Putamen (tissue), 1 donor: ENCODE results near the gene RAPGEF3.

ENCODE experiments used
- DNase-seq: peaks from one replicate; pipeline ENCODE4 v3.0.0-alpha.2; 2016; ENCODE audit warnings: low spot score

The RAPGEF3 gene

DNA sequence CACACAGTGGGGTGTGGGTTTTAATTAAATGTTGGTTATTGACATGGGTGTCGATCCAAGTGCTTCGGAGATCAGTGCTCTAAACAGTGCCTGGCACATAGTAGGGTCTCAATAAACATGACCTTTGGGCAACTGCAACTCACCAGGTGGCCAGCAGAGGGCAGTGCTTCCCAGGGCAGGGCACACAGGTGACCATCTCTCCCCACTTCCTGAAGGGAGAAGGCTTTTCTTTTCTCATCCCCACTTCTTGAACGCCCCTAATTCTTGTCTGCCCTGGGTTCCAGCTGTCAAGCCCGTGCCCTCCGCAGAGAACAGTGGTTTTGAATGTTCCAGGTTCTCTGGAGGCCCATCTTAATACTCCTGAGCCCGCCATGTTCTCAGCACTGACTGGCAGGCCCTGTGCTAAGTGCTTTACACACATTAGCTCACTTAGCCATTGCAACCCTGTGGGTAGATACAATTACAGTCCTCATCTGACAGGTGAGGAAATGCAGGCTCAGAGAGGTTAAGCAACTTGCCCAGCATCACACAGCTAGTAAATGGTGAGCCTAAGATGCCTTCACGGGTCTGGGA lies 16.3 kb downstream of the RAPGEF3 start:
- DNase-seq: no peak

DNA sequence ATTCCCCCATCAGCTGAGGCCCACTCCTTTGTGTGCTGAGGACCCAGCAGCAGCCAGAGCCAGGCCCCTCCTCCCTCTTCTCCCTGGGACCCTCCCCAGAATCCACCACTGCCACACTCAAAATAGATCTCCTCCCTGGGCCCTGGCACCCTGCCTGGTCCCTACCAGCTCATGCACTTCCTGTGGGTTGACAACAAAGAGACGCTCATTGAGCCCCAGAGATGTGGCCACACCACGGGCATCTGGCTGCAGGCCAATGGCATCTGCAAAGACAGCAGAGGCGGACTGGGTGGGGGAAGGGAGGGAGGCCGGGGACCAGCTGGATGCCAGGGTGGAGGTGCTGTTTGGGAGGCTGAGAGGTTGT lies 17.4 kb downstream of the RAPGEF3 start:
- peak; percentile 96 for DNase-seq

DNA sequence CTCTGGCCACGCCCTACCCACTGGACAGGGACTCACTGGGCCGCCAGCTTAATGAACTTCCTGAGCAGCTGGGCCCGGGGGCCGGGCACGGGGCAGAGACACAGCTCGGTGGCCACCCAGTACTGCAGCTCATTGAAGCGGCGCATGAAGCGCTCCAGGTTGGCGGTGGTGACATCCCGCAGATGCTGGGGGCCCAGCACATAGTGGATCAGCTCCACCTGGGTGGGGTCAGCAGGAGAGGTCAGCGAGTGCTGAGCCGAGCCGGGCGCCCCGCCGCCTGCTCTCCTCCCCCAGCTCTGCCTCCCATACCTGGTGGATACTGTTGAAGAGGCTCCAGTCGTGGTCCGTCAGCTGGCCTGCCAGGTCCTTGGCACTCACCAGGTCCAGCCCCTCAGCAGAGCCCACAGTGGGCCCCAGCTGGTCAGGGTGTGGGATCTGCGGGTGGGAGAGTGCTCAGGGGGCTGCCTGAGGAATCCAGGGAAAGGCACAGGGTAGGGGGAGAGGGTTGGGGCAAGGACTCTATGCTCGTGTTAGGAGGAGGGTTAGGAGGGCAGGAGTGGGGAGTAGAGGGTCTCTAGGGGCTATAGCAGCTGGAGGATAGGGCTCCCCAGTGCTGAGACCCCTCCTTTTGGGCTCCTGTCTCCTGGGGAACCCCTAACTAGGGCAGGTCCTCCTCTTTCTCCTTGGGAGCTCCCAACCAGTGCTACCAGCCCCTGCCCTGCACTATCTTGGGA lies 17.9 kb downstream of the RAPGEF3 start:
- no peak for DNase-seq

DNA sequence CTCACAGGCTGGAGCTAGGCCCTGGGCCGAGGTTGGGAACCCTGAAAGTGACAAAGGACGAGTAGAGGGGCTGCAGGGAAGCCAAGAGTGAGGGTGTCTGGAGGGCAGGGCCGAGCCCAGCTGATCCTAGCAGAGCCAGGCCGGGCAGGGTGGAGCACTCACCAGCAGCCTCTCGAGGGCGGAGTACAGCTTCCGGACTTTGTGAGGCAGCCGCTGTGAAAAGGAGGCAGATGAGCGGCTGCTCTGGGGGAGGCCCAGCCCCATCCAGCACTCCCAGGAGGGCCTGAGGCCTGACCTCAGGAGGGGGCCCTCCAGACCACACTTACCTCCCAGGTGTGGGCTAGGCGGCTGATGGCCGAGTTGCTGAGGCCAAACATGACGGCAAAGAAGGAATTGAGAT lies 18.7 kb downstream of the RAPGEF3 start:
- DNase-seq: no peak

DNA sequence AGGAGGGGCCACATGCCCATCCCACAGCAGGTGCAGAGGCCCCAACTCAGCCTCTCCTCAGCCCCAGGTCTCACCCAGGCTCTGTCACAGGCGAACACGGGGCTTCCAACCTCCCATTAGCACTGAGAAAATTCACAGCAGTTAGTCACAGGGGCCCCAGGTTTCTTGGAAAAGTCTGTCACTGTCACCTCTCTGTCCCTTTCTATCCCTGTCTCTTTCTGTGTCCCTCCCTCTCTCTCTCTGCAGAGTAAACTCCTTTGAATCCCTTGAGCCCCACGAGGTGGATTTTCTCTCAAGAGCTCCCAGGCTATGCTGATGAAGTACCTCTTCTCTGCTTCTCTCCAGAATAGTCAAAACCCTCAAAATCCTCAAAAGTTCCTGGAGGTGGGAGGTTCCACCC lies 19.4 kb downstream of the RAPGEF3 start:
- DNase-seq: no peak

DNA sequence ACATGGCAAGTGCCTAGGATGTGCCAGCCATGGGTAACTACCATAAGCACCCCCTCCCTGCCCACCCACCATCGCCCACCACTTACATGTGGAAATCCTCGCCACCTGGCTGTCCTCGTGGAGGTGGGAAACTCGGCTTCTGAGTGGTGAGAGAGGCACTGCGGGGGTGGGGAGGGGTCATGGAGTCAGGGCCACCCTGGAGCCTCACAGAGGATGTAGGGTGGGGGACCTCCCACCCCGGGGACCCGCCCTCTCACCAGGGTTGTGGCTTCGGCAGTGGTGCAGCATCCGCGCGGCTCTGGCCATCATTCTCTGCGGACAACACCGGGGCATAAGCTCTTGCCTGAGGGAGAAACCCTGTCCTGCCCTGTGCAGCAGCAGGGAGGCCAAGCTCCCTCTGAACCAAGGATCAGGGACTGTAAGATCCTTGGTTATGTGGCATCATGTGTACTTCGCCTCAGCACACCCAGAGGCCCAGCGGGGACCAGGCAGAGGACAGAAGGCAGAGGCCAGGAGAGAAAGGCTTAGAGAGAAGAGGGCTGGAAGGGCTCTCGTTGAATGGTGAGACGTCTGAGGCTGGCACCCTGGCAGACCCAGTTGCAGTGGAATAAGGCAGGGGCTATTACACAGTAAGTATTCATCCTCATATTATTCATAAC lies 20.6 kb downstream of the RAPGEF3 start:
- DNase-seq: no peak

DNA sequence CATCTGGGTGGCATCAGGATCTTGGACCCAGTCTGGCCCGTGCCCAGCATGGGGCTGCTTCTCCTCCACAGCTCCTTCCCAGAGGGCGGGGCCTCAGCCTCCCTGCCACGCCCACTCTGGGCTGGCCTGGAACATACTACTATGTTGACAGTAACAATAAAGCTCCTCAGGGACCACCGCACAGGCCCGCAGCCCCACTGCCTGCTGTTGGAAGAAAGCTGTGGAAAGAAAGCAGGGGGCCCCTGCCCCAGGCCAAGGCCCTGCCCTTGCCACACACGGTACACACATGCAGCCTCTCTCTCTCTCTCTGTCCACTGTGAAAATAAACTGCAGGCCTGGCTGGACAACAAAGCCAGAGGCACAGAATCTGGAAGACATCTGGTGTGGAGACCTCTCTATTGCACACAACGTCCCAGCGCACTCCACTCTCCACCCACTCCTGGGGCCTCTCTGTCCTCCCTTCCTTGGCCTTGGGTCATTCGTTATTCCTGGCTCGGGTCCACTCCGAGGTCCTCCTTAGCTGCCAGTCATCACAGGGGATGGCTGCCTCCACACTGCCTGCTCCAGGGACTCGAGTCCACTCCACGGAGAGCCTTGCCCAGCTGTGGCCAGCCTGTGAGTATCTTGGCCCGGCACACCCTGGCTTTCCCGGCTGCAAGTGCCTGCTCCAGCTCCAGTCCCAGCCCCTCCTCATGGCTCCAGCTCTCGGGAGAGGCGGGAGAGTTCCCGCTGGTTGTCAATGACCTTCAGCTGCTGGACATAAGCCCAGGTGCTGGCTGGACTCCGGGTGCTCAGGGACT lies 21.6 kb downstream of the RAPGEF3 start:
- DNase-seq: peak; percentile 85

DNA sequence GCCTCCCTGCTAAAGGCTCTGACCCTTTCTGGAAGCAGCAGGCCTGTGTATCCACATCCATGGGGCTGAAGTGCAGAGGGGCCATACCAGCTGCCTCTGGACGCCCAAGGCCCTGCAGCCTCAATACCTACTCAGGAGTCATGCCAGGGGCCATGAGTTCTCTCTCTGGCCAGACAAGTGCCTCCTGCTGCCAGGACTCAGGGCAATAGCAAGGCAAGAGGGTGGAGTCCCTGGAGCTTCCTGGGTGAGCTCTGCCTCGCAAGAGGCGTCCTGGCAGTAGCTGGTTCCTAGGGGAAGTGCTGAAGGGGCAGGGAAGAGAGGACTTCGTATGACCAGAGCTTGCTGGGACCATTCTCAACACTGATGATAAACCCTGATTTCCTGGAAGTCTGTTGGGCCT lies 22.5 kb downstream of the RAPGEF3 start:
- DNase-seq: no peak

DNA sequence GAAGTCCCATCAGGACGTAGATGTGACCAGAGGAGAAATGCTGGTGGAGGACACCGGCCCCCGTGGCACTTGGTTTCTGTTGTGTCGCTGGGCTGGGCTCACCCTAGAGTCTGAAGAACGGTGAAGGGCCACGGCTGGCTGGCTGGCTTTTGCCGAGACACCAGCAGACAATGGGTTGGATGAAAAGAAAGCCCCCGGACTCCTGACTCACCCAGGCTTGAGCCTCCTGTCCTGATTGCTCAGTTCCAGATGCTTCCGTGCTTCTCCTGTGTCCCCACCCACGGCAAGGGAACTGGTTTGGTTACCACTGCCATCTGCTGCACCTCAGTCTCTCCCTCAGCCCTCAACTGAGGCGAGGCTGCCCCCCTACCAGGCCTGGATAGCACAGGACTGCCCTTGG lies 23.0 kb downstream of the RAPGEF3 start:
- DNase-seq: no peak

DNA sequence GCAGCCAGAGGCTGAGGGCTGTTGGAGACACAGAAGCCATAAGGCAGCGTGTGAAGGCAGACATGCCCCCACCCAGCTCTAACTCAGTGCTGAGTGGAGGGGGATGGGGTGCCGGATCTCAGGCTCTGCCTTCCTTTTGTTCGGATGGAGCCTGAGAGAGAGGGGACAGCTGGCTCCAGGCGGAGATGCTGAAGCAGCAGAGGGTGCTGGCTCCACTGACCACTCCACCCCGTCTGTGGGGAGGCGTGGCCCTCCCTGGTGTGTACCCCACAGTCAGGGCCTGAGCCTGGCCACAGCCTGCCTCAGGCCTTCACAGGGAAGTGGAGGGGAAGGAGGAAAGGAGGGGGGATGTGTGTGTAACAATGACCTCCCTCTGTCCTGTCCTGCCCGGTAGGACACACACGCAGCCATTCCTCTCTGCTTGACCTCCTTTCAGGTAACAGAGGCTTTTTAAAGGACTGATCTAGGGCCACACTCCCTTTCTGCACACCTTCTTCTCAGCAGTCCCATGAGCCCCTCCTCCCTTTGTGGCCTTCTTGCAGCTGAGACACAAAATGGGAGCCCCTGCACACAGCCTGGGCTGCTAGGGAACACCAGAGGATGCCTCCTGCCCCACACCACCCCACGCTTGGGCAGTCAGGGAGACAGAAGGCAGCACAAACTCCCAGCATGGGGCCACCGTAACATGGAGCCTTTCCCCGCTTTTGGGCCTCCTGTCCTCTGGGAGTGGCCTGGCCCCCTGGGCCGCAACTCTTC lies 23.8 kb downstream of the RAPGEF3 start:
- DNase-seq: no peak

DNA sequence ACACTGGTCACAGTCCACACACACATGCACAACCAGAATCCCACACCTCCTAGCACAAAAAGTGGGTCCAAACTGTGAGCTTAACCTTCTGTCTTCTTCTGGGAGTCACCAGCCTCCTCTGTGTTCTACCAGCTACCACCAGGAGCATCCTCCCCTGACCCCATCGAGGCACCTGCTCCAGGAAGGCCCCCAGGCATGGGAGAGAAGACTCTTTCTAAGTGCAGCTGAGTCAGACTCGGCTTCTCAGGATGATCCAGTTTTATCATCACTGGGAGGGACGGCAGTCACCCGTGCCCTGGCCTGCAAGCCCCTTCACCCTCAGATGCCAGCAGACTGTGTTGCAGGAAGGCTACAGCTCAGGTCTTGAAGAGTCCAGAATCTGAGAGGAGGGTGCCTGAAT lies 25.5 kb downstream of the RAPGEF3 start:
- no peak for DNase-seq

DNA sequence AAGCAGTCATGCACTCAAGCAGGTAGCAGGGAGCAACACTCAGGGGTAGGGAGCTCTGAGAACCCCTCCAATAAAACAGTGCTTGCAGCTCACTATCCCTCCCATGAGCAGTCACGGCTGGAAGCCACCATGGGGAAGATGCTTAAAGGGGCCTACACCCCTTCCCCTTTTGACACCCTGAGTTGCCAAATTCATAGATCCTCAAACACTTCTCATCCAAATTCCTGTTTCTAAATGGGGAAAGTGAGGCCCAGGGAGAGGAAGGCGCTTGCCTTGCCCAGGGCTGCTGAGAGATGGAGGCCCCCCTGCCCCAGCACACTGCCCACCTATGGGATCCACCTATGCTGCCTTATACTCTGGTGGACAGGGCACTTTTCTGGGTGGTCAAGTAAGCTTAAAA lies 26.2 kb downstream of the RAPGEF3 start:
- DNase-seq: no peak

DNA sequence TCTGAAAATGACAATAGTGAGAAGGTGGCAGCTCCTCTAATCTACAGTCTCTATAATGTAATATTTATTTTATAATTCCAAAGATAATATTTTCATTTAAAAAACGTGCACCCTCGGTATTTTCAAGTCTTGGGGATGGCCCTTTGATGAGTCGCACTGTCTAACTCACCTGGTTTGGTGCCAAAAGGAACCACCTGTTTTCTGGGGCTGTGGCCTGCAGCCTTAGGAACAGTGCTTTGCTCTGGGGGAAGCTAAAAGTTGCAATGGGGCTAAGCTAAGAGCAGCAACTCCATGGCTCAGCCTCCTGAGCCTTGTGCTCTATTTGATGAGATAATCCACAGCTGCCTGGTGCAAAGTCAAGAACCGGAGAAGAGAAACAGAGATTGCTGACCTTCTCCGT lies 27.0 kb downstream of the RAPGEF3 start:
- no peak for DNase-seq

DNA sequence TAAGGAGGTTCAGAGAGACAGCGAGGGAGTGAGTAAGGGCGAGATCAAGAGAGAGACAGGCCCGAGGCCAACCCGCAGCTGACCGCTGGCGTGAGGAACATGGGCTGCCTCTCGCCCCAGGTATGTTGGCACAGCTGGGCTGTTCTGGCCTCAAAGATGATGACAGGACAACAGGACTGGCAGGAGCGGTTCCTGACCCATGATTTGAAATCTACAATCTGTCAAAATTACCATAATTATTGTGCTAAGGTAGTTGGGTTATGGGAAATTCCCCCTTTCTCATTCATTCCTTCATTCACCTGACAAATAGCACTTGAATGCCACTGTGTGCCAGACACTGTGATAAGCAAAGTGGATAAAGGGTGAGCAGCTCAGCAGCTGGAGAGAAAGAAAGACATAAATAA lies 28.3 kb downstream of the RAPGEF3 start:
- DNase-seq: no peak

DNA sequence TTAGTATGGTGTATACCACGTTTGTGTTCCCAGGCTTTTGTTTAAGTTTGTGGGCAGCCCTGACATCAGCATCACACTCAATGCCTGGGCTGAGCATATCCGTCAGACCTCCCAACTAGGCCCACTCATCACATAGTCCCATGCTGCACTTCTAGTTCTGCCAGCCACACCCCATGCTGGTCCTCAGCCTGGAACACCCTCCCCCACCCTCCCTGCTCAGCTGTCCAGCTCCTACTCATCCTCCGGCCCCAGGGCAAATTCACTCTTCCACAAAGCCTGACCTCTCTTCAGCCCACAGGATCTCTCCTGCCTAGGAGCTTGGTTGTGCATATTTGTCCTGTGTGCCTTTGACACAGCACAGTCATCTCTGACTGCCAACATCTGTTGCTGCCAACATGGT lies 29.4 kb downstream of the RAPGEF3 start:
- DNase-seq: no peak

DNA sequence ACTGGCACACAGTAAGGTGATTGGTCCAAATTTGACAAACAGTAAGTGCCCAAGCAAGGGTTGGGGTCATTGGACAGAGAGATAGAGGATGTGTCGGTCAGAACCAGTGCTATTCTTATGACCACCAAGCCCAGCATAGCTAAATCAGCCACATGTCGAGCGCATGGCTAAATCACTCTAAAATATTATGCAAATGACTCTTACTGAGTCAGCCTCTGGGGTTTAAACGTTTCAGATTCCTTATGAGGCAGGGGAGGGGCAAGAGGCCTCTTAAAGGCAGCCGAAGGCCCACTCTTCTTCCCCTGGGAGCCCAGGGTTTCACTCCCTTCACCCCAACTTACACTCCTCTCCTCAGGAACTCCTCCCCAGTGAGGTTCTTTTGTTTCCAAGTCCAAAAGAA lies 32.8 kb downstream of the RAPGEF3 start:
- no peak for DNase-seq

DNA sequence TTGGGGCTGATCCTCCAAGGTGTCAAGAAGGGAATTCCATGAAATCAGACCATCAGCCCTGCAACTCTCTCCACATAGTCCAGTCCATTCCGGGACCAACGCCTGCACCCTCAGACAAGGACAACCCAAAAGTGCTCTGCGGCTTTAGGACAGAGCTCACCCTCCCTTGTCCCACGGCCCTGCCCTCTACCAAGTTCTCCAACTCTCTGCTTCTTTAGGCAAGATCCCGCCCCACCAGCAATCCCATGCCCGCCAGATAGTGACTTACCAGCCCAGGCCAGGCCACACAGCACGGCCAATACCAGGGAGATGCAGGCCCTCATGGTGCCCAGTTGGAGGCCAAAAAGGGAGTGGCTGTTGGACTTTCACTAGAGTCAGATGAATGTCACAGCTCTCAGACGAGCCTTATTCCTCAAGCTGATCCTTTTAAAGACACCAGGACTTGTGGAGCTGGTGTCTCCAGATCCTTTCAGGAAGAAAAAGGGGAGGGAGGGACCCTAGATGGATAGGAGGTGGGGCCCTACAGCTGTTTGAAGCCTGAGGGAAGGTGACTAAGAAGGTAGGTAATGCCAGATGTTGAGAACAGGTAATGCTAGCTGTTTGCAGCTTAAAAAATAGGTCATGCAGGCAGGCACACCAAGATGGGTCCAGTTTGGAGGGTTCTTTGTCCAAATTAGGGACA lies 33.4 kb downstream of the RAPGEF3 start, which contains the start of gene ENDOU:
Gene ENDOU, minus strand, starts transcription at position 400 of the 682 bp plus-strand sequence. Its CDS starts 77 bp downstream, at position 323.
- no peak for DNase-seq

DNA sequence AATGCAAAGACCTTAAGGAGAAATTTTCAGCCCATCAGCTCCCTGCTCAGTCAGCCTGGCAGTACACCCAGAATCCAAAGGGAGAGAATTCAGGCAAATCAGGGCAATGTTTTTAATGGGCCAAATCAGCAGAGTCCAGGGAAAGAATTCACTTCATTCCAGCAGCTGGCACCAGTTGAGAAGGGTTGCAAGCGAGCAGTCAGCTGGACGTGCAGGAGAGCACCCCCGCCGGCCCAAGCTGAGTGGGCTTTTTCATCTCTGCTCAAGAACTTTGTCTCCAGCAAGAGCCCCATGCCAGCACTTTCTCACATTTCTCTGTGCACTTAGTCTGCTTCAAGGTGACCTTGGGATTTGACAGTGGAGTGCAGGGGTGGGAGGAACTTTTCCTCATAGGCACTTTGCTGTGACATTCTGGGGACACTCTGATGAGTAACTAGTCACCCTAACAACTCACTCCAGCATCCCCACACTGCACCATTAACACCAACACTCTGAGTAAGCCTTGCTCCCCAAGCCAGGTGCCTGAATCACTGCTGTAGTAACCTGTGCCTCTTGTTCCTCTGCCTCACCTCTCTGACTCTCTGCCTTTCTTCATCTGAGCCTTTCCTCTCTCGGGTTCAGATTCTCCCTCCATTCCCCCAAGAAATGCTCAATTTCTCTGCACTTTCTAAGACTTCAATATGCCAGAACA lies 35.6 kb downstream of the RAPGEF3 start:
- peak; percentile 72 for DNase-seq

DNA sequence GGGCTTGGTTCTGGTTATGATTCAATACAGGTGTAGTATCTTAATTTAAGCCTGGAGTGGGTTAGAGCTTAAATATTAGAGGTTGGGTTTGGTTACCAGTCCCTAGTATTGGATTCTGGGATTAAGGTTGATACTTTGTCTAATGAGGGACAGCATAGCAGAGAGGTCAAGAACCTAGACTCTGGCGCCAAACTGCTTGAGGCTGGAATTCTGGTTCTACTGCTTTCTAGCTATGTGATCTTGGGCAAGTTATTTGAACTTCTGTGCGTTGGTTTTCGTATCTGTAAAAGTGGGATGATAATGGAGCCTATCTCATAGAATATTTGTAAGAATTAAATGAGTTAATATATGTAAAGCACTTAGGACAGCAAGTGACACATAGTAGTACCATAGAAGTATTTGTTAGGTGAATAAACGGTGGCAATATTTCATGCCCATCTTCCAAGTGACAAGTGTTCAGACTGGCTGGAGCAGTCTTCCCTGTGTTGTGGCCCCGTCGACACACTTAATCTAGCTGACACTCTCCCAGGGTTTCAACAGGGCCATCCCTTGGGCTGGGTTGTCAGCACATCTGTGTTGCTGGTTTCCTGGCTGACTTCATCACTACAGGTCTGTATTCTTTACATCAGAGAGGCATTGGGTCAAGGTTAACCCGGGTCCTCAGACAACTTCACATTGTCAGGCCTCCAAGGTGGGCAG lies 36.4 kb downstream of the RAPGEF3 start:
- DNase-seq: no peak

DNA sequence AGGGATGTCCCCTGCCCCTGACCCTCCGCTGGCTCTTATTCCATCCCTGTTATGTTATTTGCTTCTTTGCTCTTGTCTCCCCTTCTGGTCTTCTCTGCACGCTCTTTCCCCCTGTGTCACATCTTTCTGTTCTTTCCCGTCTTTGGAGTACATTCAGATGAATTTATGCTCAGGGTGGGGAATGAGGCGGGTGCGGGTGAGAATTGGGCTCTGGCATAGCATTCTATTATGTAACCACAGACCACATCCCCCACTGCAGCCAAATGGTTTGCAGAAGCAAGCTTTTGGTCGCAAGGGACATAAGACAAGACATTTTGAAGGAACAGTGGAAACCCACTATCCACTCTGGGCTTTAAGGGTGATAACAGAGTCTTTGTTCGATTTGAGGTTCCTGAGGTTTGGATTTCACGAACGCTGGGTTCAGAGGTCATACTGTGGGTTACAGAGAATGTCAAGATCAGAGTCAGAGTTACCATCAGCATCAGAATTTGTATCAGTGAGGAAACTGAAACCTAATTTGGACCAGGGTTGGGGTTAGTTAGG lies 37.2 kb downstream of the RAPGEF3 start:
- DNase-seq: no peak
